Activated T-helper 1 cell treated with anti-CD3 and anti-CD28 coated beads, Interleukin-2, amount 50 U/mL, for 16 hours (primary cell): ENCODE results near the gene IKZF4.
"Not testable (repeated sequence)": the region's sequence is repeated elsewhere in the genome, so short reads cannot be mapped to it uniquely, and the experiment has no call there.

Source experiments
- DNase-seq, 2 donors: peaks; one replicate each; pipeline ENCODE4 v3.0.0-alpha.2; 2020; ENCODE audit warnings: low read depth in 1 of 2, low spot score in 1 of 2

Gene IKZF4

DNA sequence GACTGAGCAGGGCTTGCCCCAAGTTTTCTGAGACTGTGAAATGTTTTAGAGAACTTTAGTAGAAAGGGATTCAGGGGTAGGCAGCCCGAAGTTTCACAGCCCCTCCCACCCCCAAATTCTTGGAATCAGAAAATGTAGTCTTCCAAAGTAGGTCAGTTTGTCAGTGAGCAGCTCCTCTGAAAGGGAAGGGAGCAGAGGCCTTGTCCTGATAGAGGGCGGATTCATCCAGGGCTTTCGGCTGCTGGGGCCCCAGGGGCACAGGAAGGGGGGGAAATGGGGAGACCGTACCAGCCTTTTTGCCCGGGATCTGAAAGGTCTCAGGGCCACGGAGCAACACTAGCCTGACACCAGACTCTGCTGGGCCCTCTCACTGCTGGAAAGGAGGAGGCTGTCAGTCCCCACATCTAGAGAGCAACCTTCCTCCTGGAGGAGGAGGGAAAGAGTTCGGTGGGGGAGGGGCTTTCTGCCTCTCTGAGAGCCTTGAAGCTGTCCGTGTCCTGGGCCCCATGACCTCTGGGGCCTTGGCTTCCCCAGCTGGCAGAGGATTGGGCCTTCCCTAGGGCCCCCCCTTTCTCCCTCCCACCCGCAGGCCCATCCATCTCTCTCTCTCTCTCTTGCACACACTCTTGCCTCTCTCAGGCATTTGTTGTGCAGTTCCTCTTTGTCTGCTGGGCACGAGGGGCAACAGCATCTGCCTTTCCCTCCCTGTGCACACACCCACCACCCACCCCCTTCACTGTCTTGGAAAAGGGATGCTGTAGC is at the start of gene IKZF4:
IKZF4 (plus strand) TSS at position 621 of the 762 bp plus-strand sequence. CDS start 451 bp downstream, outside the sequence.
- DNase-seq = no peak

DNA sequence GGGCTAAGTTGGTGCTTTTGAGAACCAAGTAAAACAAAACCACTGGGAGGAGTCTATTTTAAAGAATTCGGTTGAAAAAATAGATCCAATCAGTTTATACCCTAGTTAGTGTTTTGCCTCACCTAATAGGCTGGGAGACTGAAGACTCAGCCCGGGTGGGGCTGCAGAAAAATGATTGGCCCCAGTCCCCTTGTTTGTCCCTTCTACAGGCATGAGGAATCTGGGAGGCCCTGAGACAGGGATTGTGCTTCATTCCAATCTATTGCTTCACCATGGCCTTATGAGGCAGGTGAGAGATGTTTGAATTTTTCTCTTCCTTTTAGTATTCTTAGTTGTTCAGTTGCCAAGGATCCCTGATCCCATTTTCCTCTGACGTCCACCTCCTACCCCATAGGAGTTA is 48.8 kb upstream of the IKZF4 start:
- DNase-seq = no peak

DNA sequence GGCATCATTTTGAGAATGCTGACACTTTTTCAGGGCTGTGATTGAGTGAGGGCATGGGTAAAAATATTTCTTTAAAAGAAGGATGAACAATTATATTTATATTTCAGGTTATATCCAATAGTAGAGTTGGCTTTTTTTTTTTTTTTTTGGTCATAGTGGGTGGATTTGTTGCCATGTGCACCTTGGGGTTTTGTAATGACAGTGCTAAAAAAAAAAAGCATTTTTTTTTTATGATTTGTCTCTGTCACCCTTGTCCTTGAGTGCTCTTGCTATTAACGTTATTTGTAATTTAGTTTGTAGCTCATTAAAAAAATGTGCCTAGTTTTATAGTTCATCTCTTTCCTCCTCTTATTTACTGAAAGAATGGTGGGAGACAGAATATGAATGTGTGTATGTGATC is 48.4 kb upstream of the IKZF4 start:
- DNase-seq = no peak

DNA sequence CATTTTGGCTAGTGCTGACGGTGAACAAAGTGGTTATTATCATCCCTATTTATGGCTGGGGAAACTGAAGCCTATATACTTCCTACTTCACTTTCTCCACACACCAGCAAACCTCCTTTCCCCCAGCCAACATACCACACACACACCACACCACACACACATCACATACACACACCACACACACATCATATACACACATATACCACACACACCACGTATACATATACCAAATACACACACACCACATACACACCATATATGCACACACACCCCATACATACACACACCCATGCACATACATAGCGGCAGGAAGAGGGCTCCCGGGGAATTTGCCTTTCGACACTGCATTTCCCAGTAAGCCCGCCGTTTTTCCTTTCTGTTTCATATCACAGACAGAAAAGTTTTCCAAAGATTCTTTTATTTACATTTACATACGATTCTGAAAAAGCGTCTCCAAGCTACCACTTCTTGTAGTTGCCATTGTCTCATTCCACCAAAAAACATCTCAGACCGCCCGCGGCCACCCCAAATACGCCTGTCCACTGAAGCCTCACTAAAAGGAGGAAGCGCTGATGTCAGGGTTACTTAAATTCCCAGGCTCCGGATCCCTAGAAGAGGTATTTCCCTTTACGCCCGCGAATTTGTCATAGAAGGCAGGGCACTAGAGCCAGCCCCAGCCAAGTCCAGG is 47.8 kb upstream of the IKZF4 start:
- DNase-seq = no peak

DNA sequence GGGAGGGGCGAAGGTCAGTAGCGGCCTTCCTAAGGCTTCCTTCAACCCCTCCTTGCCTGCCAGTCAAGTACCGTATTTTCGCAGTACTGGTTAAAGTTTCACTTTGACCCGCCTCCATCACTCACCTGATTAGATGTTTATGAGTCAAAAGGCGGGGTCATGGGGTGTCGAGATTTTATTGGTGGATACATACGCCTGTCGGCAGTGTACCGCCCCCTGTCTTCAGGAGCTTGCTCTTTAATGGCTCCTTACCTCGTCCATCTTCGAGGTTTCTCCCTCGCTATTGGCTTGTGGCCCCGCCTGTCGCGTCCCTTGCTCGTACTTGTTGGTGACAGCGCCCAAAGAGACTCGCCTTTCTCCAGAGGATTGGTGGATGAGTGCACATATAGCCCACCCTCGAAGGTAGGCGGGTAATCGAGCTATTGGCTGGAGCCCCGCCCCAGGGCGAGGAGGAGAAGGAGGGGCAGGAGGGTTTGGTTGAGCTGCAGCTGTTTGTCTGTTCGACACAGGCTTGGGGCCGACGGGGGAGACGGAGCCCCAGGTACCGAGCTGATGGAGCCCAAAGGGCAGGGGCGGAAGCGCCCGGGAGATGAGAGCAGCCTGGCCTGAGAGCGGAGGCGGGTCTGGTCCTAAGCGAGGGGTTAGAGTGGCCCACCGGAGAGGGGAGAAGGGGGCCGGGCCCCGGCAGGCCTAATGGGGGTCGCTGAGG is 47.1 kb upstream of the IKZF4 start, which contains the start of gene RAB5B:
RAB5B (plus strand) TSS at position 480 of the 709 bp plus-strand sequence. CDS start 12,883 bp downstream, outside the sequence.
- DNase-seq = peak; percentile 90 to 94

DNA sequence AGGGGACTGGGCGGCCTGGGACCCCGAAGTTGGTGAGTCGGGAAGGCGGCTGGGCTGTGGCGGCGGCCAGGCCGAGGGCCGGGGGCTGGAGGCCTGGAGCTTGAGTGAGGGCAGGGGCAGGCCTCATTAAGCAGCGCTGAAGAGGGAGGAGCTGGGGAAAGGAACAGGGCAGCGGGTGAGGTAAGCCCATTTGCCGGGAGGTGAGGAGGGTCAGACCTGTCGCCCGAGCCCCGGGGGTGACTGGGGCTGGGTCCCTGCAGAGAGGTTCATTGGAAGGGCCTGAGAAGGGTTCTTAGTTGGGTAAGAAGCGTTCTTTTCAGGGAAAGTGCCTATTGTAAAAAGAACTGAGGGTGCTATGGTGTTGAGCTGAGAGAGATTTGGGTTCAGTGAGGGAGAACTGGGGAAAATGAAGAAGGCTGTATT is 46.5 kb upstream of the IKZF4 start:
- peak in 1 of 2 donors; percentile 21 for DNase-seq

DNA sequence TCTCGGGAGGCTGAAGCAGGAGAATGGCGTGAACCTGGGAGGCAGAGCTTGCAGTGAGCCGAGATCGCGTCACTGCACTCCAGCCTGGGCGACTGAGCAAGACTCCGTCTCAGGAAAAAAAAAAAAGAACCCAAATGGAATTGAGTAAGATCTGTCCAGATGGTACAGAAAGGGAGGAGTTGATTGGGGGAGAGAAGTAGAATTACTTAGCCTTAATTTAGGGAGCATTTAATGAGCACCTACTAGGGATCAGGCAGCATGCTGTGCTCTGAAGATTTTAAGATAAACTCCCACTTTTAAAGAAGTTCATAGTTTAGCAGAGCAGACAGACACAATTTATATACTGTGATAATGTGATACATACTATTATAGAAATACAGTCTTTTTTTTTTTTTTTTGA is 42.5 kb upstream of the IKZF4 start:
- no peak for DNase-seq

DNA sequence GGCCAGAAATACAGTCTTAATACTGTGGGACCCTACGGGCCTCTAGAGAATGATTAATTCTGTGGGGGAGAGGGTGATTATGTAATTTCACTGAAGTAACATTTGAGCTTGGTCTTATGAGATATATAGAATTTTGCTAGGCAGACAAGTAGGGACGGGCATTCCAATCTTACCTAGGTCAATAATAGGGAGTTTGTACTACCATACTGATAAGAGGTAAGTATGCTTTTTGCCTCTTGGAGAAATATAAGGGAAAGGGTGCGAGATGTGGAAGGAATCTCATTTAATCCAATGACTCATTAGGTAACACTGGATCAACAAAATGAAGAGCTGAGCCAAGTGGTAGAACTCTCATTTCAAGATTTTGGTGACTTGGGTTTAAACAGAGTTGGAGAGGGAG is 41.8 kb upstream of the IKZF4 start:
- no peak for DNase-seq

DNA sequence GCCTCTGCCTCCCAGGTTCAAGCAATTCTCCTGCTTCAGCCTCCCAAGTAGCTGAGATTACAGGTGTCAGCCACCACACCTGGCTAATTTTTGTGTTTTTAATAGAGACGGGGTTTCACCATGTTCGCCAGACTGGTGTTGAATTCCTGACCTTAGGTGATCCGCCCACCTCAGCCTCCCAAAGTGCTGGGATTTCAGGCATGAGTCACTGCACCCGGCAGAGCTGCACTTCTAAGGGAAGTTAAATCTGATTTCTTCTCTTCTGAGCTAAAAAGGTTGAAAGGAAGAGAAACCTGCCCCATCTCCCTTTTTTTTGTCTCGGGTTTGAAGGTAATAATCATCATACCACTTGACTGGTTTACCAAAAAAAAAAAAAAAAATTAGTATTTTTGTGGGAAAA is 39.0 kb upstream of the IKZF4 start:
- DNase-seq = not testable (repeated sequence)

DNA sequence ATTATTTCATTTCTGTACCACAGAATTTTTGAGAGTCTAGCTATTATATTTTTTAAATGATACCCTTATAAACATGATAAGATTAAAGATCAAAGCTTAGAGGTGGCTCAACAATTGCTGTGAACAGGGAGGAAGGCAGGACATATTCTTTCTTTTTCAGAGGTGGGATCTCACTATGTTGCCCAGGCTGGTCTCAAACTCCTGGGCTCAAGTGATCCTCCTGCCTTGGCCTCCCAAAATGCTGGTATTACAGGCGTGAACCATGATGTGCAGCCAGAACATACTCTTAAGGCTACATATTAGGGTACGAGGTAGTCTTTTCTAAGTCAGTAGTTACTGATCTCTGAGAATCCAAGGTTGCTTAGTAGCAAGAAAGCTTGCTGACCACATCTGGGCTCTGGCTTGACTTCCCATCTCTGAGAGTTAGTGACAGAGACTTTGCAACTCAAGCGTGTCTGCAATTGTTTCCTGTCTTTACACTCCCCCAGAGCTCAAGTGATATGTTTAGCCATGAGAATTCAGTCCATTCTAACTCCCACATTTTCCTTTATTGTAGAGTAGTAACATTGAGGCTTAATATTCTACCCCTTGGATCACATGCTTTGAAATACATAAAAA is 38.4 kb upstream of the IKZF4 start:
- DNase-seq = no peak

DNA sequence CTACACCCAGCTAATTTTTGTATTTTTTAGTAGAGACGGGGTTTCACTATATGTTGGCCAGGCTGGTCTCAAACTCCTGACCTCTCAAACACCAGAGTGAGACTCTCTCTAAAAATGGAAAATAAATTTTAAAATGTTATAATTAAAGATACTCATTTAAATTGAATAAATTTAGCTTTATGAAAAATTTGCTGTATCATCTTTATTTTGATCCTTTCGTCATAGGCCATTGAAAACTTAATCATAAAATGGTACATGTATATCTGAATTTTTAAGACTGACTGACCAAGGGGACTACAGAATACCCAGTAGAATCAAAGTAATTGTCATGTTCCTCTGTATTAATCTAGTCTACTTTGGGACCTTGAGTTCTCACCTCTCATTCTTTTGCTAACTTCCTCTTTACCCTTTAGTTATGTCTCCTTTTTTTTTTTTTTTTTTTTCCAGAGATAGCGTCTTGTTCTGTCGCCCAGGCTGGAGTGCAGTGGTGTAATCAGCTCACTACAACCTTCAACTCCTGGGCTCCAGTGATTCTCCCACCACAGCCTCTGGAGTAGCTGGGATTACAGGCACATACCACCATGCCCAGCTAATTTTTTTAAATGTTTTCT is 37.5 kb upstream of the IKZF4 start:
- DNase-seq = no peak

DNA sequence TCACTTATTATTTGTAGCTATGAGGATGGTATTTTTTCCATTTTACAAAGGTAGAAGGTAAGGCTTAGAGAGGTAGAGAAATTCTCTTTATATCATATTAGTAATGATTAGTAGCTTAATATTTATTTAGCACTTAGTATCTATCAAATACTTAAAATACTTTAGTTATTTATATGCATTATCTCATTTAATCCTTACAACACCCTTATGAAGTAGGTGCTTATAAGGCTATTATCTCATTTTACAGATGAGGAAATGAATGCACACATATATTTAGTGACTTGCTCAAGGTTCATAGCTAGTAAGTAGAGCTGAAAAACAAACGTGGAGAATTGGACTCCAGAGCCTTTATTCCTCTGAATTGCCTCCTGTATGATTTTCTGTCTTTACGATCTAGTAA is 36.0 kb upstream of the IKZF4 start:
- DNase-seq = no peak

DNA sequence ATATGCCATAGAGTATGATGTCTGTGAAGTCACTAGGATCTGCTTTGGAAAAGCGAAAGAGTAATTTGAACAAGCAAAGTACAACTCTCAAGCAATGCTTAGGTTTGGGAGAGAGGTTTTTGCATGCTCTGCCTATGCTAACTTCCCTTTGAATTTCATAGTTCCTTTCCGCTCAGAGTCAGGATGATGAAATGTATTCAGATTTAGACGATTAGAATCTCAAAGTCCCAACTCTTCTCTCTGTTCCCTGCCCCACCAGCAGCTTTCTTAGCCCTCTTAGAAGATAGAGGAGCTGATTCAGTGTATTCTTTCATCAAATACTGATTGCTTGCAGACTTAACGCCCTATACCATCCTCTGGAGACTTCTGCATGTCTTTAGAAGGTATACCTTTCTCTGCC is 35.5 kb upstream of the IKZF4 start:
- DNase-seq = no peak

DNA sequence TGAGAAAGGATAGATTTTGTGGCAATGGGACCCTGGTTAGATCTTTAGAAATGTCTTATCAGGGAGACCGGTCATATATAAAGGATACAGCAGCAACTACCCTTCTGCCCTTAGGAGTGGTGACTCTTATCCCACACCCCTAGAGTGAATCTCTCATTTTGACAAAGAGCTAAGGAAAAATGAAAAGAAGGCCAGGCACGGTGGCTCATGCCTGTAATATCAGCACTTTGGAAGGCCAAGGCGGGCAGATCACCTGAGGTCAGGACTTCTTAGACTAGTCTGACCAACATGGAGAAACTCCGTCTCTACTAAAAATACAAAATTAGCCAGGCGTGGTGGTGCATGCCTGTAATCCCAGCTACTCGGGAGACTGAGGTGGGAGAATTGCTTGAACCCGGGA is 34.9 kb upstream of the IKZF4 start:
- DNase-seq = not testable (repeated sequence)

DNA sequence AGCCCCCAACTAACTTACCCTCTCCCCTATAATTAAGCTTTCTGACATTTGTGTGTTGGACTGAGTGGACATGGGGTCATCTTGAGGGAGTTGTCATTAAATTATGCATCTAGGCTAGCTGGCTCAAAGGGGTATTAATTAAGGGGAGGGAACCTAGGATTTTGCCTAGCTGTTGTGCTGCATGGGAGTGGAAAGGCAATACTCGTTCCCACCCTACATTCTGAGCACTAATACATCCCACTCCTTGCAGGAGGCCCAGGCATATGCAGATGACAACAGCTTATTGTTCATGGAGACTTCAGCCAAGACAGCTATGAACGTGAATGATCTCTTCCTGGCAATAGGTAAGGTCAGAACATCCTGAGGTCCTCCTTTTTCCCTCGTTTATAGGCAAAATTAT is 29.7 kb upstream of the IKZF4 start:
- DNase-seq = no peak

DNA sequence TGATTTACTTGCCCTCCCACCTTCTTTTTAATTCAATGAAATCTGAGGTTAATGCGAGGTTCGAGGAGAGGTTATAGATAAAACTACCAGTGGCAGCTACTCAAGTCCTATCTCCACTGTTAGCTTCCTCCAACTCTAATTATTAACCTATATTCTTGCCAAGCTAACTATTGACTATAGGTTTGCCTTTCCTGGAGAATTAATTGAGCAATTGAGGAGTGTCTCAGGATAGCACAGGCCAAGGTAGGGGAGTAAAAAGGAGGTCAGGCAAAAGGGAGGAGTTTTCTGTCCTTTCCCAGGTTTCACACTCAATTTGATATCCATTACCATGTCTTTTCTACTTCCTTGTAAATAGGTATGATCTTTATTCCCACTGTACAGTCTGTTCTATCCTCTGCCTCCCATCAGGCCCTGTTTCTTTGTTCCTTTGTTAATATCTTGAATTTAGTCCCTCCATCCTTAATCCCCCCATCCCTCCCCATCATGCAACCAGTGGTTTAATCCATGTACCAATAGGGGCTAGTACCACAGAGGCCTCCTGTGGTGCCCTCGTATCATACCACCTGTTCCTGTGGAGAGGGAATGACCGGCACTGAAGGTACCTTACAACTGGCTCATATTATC is 27.5 kb upstream of the IKZF4 start:
- DNase-seq = no peak

DNA sequence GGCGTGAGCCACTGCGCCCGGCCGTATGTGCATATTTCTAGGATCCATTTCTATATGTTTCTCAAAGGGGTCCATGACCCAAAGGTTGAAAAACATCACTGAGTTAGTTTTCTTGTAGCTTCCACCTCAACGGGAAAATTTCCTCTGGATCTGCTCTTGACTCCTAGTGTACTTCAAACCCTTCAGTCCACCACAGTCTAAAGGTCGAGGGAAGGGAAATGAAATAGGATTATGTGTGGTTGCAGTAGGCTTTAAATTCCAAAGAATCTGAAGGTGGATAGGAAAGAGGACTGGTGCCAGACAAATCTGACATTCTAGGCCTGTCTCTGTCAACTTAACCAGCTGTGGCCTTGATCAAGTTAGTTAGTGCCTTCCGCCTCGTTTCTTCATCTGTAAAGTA is 25.5 kb upstream of the IKZF4 start:
- DNase-seq = no peak

DNA sequence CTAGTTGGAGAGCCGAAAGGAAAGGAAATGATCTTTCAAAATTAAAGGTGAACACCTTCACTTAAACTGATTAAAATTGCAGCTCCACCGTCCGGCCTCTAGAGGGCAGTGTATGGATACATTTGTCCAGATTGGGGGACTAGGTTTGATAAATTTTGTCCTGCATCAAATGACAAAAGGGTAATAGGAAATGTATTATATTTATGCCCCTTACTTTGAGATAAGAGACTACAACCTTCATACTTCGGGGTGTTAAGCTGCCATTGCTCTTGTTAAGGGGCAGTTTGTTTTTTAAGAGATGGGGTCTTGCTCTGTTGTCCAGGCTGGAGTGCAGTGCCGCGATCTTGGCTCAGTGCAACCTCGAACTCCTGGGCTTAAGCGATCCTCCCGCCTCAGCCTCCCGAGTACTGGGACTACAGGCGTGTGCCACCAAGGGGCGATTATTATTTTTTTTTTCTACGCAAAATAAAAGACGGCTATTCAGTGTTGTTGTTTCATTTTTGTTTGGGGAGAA is 24.6 kb upstream of the IKZF4 start:
- DNase-seq = peak in 1 of 2 donors; percentile 39

DNA sequence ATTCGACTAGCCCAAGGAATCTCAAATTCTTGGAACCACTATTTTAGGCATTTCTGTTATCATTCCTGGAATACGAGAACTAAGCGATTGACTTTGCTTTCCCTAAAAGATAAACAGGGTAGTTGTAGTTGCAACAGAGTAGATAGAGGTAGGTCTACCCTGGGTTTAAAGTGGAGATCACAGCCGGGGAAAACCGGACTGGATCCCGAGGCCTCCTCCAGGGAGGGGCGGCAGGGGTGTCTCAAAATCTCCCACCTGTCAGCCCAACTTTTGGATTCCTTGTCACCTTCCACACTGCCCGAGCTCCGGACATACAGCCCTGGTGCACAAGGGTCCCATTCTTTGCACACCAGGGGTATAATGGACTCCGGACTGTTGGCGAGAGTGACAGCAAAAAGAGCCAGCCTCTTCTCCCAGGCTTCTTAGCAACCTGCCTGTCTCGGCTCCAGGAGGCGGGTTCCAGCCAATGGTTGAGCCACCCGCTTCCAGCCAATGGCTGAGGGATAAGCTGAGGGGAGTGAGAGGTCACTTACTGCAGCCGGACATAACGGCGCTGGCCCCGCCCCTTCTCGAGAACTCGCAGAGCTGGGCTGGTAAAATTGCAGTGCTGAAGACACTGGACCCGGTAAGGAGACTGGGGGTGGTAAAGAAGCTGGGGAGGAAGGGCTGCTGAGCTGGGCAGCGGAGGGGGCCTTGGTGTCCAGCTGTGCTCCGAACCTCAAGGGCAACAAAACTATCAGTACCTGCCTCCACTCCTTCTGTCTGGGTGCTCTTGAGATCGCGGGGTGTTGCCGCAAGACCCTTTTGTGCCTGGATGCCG is 23.9 kb upstream of the IKZF4 start, which contains the start of gene SUOX:
SUOX (plus strand) TSS at position 562 of the 820 bp plus-strand sequence. CDS start 4,946 bp downstream, outside the sequence.
- no peak for DNase-seq

DNA sequence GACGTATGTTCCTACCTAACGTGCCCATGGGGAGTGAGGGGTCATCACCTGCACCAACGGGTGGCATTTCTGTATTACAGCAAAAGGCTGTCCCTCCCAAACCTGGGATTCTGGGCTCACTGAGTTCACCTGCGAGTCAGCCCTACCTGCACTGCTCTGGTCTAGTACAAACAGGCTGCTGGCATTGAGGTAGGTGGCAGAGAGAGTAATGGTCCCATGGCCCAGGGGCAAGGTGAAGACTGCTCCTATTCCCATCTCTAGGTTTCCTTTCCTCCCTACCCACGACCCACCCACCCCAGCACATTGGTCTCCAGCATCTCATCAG is 23.3 kb upstream of the IKZF4 start:
- no peak for DNase-seq
